B cell (primary cell): ENCODE results near the gene RNF19B. TPM values are rescaled to one million over a fixed set of nuclear protein-coding genes. Genes with fewer than 3 reads are reported as not detected.

ENCODE experiments used
- ATAC-seq: fragments of 200-7000 bp; cut with Tn5 transposase; one replicate; pipeline ENCODE4 v1.10.0; 2021; ENCODE audit warnings: low read depth, mild to moderate bottlenecking, moderate number of reproducible peaks, moderate library complexity
- CTCF ChIA-PET: fragments of 350-600 bp; sonication (Branson Sonifier 250); formaldehyde crosslinking; loops from one replicate; lab custom pipeline; 2021; ENCODE audit warnings: antibody characterized with exemption, inconsistent platforms; lab: Charles Lee
- POLR2A ChIA-PET: fragments of 350-600 bp; sonication (Branson Sonifier 250); formaldehyde crosslinking; loops from one replicate; lab custom pipeline; 2021; ENCODE audit warnings: antibody characterized with exemption; lab: Charles Lee
- DNase-seq: peaks from one replicate; pipeline ENCODE4 v3.0.0; 2013
- H2AFZ ChIP-seq: 2 replicates; pipeline ENCODE4 v1.6.1; 2012; ENCODE audit warnings: mild to moderate bottlenecking, low read depth, low read length; ENCODE audit not compliant: insufficient read depth, poor library complexity, severe bottlenecking
- H3K27ac ChIP-seq, 2 donors: 1 replicate in 1 of 2; 2 replicates in 1 of 2; pipeline ENCODE4 v1.5.1; 2012 to 2013; ENCODE audit warnings: low read length in 2 of 2, mild to moderate bottlenecking in 2 of 2, moderate library complexity in 1 of 2
- H3K27me3 ChIP-seq, 4 experiments: fragments of 200-600 bp in 1 of 4; sonication (generic) in 1 of 4; replicated peaks in 1 of 4; 1 replicate in 2 of 4; 2 replicates in 2 of 4; pipeline versions ENCODE4 v1.6.1 to v1.7.0; 2013 to 2016; ENCODE audit warnings: low read length in 3 of 4, mild to moderate bottlenecking in 2 of 4, mixed read lengths in 1 of 4, moderate library complexity in 1 of 4; ENCODE audit not compliant: insufficient read depth in 4 of 4, control insufficient read depth in 3 of 4; ENCODE audit errors: control extremely low read depth in 1 of 4
- H3K36me3 ChIP-seq, 2 experiments: replicated peaks in 1 of 2; 1 replicate in 1 of 2; 2 replicates in 1 of 2; pipeline versions ENCODE4 v1.6.1 to v1.7.1; 2013; ENCODE audit warnings: low read length in 1 of 2; ENCODE audit not compliant: insufficient read depth in 2 of 2, control insufficient read depth in 1 of 2; ENCODE audit errors: control extremely low read depth in 1 of 2, extremely low read depth in 1 of 2
- H3K4me1 ChIP-seq, 2 donors: fragments of 200-600 bp in 1 of 2; sonication (generic) in 1 of 2; 1 replicate in 1 of 2; 2 replicates in 1 of 2; pipeline versions ENCODE4 v1.5.1 to v1.6.1; 2013 to 2017; ENCODE audit warnings: low read length in 2 of 2; ENCODE audit not compliant: control insufficient read depth in 2 of 2, insufficient read depth in 2 of 2
- H3K4me2 ChIP-seq: replicated peaks from 2 replicates; pipeline ENCODE3; 2012; ENCODE audit warnings: mild to moderate bottlenecking, low read depth, low read length; ENCODE audit not compliant: poor library complexity, severe bottlenecking
- H3K4me3 ChIP-seq, 5 experiments: fragments of 200-600 bp in 1 of 5; sonication (generic) in 1 of 5; 1 replicate in 3 of 5; 2 replicates in 2 of 5; pipeline versions ENCODE4 v1.5.1 to v1.7.0; 2011 to 2016; ENCODE audit warnings: low read length in 4 of 5, mild to moderate bottlenecking in 4 of 5, low read depth in 2 of 5, control low read depth in 1 of 5, moderate library complexity in 1 of 5; ENCODE audit not compliant: insufficient read depth in 1 of 5; ENCODE audit errors: control extremely low read depth in 1 of 5, extremely low read depth in 1 of 5
- H3K79me2 ChIP-seq: fragments of 200-600 bp; sonication (generic); one replicate; pipeline ENCODE4 v1.6.0; 2016; ENCODE audit warnings: low read length; ENCODE audit not compliant: control insufficient read depth, insufficient read depth
- H3K9ac ChIP-seq: fragments of 200-600 bp; sonication (generic); 2 replicates; pipeline ENCODE4 v1.6.1; 2017; ENCODE audit warnings: mild to moderate bottlenecking, low read length, moderate library complexity
- H3K9me3 ChIP-seq, 3 donors: one replicate each; pipeline versions ENCODE4 v1.6.1 to v1.7.1; 2013; ENCODE audit warnings: low read length in 2 of 3; ENCODE audit not compliant: control insufficient read depth in 2 of 3, insufficient read depth in 1 of 3; ENCODE audit errors: control extremely low read depth in 1 of 3
- H4K20me1 ChIP-seq: 2 replicates; pipeline ENCODE4 v1.6.0; 2012; ENCODE audit warnings: mild to moderate bottlenecking, low read length; ENCODE audit not compliant: insufficient read depth, control insufficient read depth, poor library complexity, severe bottlenecking
- H3K27ac Mint-ChIP-seq: one replicate; pipeline ENCODE4 v1.8.0; 2021; ENCODE audit warnings: mixed read lengths
- H3K27me3 Mint-ChIP-seq: one replicate; pipeline ENCODE4 v1.8.0; 2021; ENCODE audit warnings: mixed read lengths
- H3K4me1 Mint-ChIP-seq: one replicate; pipeline ENCODE4 v1.8.0; 2021; ENCODE audit warnings: mixed read lengths
- H3K4me3 Mint-ChIP-seq: one replicate; pipeline ENCODE4 v1.8.0; 2021; ENCODE audit warnings: mixed read lengths
- H3K9me3 Mint-ChIP-seq: one replicate; pipeline ENCODE4 v1.8.0; 2022; ENCODE audit warnings: mixed read lengths; ENCODE audit not compliant: insufficient read depth
- EZH2 ChIP-seq: IDR thresholded peaks from 2 replicates; pipeline ENCODE4 v1.6.1; 2012; ENCODE audit warnings: borderline replicate concordance, low read depth, mild to moderate bottlenecking, moderate library complexity, low read length; ENCODE audit not compliant: insufficient read depth, poor library complexity, severe bottlenecking
- WGBS: methylation state at CpG from one replicate; pipeline ENCODE4 v1.1.5; 2013; ENCODE audit warnings: missing lambda C conversion rate; ENCODE audit not compliant: insufficient coverage; 5-methylcytosine and 5-hydroxymethylcytosine counted together
- intact Hi-C: fragments of 100-400 bp; cut with micrococcal nuclease; formaldehyde crosslinking; loops from one replicate; pipeline ENCODE4 v1.10.0; 2022
- polyA plus RNA-seq: library from polyadenylated mRNA; depleted of rRNA; stranded (reverse); fragments of >200 nt; gene quantifications from 2 replicates; pipeline ENCODE4 v1.2.3, GENCODE V29; 2012
- total RNA-seq, 2 donors: library from RNA; stranded (reverse); fragments of 120-200 nt in 1 of 2; gene quantifications; 1 replicate in 1 of 2; 2 replicates in 1 of 2; pipeline versions ENCODE4 v1.2.3 to v1.2.4, GENCODE V29; 2013 to 2022
- TF ChIP-seq, protein P1 (sequence below): fragments of 200-600 bp; IDR thresholded peaks from one replicate; pipeline ENCODE4 v1.8.0; 2022; ENCODE audit warnings: antibody characterized with exemption, mild to moderate bottlenecking

The RNF19B gene
- total and polyA plus RNA-seq, 2 donors (not counting 1 experiment from before 2014, with no cell fraction given): 29.9 to 40.3 TPM

DNA sequence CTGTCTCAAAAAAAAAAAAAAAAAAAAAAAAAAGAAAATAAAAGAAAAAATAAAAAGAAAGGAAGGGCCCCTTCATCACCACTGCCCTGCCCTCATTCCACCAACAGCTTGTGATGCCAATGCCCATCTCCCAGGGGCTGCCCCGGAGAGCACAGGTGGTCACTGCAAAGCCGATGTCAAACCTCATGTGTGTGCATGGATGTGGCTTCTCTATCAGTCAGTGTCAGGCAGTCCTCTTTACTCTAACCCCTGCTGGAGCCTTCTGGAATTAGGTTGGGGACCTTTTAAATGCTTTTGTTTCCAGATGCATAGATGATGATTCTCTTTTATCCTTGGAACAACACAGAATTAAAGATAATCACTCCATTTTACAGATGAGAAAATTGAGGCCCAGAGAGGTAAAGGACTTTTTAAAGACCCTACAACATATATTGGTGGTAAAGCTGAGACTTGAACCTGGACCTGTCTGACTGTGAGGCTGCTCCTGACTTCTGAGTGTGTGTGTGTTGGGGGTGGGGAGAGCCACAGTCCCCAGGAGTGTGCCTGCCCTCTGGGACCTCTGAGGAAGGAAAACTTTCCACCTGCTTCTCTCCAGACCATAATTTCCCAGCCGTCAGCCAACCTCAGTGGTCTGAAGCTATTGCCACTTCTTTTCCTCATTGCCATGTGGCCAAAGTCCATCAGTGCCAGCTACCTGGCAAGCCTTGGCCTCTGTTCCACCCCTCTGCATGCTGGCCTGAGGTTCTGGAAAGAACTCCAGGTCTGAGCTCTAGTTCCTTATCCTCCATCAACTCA lies 60.4 kb downstream of the RNF19B start:
- TF ChIP-seq, protein P1, sequence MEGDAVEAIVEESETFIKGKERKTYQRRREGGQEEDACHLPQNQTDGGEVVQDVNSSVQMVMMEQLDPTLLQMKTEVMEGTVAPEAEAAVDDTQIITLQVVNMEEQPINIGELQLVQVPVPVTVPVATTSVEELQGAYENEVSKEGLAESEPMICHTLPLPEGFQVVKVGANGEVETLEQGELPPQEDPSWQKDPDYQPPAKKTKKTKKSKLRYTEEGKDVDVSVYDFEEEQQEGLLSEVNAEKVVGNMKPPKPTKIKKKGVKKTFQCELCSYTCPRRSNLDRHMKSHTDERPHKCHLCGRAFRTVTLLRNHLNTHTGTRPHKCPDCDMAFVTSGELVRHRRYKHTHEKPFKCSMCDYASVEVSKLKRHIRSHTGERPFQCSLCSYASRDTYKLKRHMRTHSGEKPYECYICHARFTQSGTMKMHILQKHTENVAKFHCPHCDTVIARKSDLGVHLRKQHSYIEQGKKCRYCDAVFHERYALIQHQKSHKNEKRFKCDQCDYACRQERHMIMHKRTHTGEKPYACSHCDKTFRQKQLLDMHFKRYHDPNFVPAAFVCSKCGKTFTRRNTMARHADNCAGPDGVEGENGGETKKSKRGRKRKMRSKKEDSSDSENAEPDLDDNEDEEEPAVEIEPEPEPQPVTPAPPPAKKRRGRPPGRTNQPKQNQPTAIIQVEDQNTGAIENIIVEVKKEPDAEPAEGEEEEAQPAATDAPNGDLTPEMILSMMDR: no peak
- TF ChIP-seq EZH2: no peak
- no peak overlapping the region for H3K4me3 ChIP-seq
- H3K4me2 ChIP-seq: no peak overlapping the region
- H3K79me2 ChIP-seq: no peaks in the 10 kb centered on the region
- no peaks in the 10 kb centered on the region for H3K9me3 Mint-ChIP-seq
- CTCF ChIA-PET: interaction anchor here (0.9 to 1.6 kb wide), 3 partner anchors 12 to 94 kb away, joined by 3 read pairs; no protein-coding TSS in a partner anchor
- no peaks in the 10 kb centered on the region for H4K20me1 ChIP-seq
- peaks cover 11% of the 10 kb centered on the region for H3K4me1 Mint-ChIP-seq
- H3K27me3 ChIP-seq: peaks cover 0 to 32% (median 15%) of the 10 kb centered on the region in 4 experiments
- H3K4me3 Mint-ChIP-seq: no peak overlapping the region
- H3K27ac ChIP-seq: no peak overlapping the region
- H3K9me3 ChIP-seq: peaks cover 0 to 15% (median 0%) of the 10 kb centered on the region in 3 donors
- no peaks in the 10 kb centered on the region for H3K36me3 ChIP-seq
- peaks cover 9 to 10% of the 10 kb centered on the region in 2 donors for H3K4me1 ChIP-seq
- H3K27me3 Mint-ChIP-seq: peaks cover 32% of the 10 kb centered on the region
- H2AFZ ChIP-seq: no peak overlapping the region
- DNase-seq: no peak
- no peak overlapping the region for H3K9ac ChIP-seq
- 73% methylated on average over 3 of the region's 3 CpGs for WGBS
- intact Hi-C loops: no loop called here
- no peak overlapping the region for H3K27ac Mint-ChIP-seq
- POLR2A ChIA-PET: no interaction called here
- no peak for ATAC-seq

- 79% methylated on average over 6 of the region's 6 CpGs for WGBS
- H3K27me3 Mint-ChIP-seq: peaks cover 29% of the 10 kb centered on the region
- peaks cover 0 to 15% (median 0%) of the 10 kb centered on the region in 3 donors for H3K9me3 ChIP-seq
Measured at GRCh38 chr1:32902535-32902920, 62.1 kb downstream of the RNF19B start.

More at GRCh38 chr1:32902535-32902920, 62.1 kb downstream of the RNF19B start:
- intact Hi-C loops: no loop called here
- H2AFZ ChIP-seq: no peak overlapping the region
- CTCF ChIA-PET: interaction anchor here (1.3 kb wide), 1 partner anchor 30 kb away, joined by 3 read pairs; no protein-coding TSS in a partner anchor
- DNase-seq (no peak), ATAC-seq (no peak)
- H4K20me1 ChIP-seq: no peaks in the 10 kb centered on the region
- Mint-ChIP-seq H3K9me3 (no peaks in the 10 kb centered on the region), H3K27ac (no peak overlapping the region), H3K4me3 (peak overlapping the region; percentile 76), H3K4me1 (peaks cover 11% of the 10 kb centered on the region)
- peaks cover 9 to 10% of the 10 kb centered on the region in 2 donors for H3K4me1 ChIP-seq
- POLR2A ChIA-PET: interaction anchor here (0.6 kb wide), 1 partner anchor 158 kb away, joined by 5 read pairs; no protein-coding TSS in a partner anchor
- H3K79me2 ChIP-seq: no peaks in the 10 kb centered on the region
- no peak overlapping the region for H3K4me2 ChIP-seq
- H3K4me3 ChIP-seq: no peak overlapping the region
- peaks cover 0 to 37% (median 15%) of the 10 kb centered on the region in 4 experiments for H3K27me3 ChIP-seq
- no peak overlapping the region for H3K27ac ChIP-seq
- no peak overlapping the region for H3K9ac ChIP-seq
- TF ChIP-seq EZH2: no peak
- TF ChIP-seq, protein P1: no peak
- no peaks in the 10 kb centered on the region for H3K36me3 ChIP-seq
